GM18526 (cell line): ENCODE data around the gene NEFH.

Experiments
- POLR2A ChIP-seq: IDR thresholded peaks from 3 replicates; pipeline ENCODE4 v1.6.1; 2011; ENCODE audit not compliant: insufficient read length; ENCODE audit errors: extremely low read depth

NEFH gene

GRCh38 chr22:29511126-29511862 is 31.3 kb downstream of the NEFH start:
- TF ChIP-seq POLR2A: no peak

GRCh38 chr22:29512031-29512430 is 32.0 kb downstream of the NEFH start:
- no peak for TF ChIP-seq POLR2A

DNA sequence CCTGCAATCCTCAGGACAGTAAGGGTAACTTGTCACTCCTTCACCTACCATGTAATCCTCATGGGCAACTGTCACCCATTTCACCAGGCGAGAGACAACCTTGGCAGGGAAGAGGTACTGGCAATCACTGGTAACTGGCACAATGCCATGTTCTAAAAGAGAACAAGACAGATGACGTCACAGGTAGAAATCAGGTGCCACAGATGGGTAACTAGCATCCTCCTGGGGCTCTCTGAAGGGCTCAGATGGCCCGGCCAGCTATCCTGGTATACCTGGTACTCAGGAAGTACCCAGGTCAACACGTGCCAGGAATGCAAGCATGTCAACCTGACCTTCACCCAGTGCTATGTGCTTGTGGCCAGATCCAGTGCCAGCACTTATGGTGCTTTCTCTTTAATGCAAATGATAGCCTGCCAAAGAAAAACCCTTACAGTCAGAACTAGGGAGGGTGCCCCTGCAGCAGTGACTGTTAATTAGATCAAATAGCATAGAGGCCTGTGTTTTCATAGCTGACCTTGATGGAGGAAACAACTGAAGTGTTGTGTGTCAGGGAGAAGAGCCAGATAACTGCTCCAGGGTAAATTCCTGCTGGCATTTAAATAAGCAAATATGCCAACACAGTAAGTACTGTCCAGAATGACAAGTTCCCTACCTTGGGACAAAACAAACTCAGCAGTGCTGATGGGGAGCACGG is 37.3 kb downstream of the NEFH start:
- no peak for TF ChIP-seq POLR2A

- TF ChIP-seq POLR2A: no peak
Measured at GRCh38 chr22:29518427-29518826, 38.4 kb downstream of the NEFH start.

DNA sequence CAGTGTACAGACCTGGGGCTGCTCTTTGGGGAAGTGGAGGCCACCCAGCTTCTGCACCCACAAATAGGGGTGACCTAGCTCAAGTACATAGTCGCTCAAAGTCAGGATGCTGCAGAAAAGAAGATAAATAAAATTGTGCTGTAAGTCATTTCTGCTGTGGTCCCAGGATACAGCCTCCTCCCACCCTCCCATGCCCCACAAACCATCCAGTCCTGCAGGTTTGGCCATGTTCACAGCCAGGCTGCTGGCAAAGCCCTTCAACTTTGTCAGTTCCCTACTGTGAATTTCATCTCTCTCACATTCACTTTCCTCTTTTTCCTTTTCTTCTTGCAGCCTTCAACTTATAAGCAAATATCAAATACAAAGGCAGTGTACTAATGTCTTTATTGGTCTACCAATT is 40.0 kb downstream of the NEFH start:
- TF ChIP-seq POLR2A: no peak

DNA sequence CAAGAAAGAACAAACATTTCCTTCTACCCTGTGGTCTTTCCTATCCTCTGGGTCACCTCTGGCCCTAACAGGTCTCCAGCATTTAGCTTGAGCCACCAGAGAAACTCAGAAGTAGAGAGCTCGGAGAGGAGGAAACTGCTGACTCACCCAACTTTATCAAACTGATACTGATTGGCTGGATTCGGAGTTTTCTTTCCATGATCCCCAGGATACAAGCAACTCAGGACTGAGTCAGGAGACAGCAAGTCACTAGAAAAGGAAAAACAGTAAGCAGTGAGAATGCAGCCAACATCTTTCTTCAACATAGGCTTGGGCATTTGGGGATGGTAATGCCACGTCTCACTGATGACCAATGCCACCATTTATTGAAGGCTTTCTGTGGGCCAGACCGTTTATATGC is 40.8 kb downstream of the NEFH start:
- no peak for TF ChIP-seq POLR2A

- TF ChIP-seq POLR2A: no peak
Measured at GRCh38 chr22:29521526-29521925, 41.5 kb downstream of the NEFH start.

- TF ChIP-seq POLR2A: no peak
Measured at GRCh38 chr22:29523761-29524160, 43.7 kb downstream of the NEFH start.

- no peak for TF ChIP-seq POLR2A
Measured at GRCh38 chr22:29524442-29525191, 44.6 kb downstream of the NEFH start.

- no peak for TF ChIP-seq POLR2A
Measured at GRCh38 chr22:29528144-29528543, 48.1 kb downstream of the NEFH start.

DNA sequence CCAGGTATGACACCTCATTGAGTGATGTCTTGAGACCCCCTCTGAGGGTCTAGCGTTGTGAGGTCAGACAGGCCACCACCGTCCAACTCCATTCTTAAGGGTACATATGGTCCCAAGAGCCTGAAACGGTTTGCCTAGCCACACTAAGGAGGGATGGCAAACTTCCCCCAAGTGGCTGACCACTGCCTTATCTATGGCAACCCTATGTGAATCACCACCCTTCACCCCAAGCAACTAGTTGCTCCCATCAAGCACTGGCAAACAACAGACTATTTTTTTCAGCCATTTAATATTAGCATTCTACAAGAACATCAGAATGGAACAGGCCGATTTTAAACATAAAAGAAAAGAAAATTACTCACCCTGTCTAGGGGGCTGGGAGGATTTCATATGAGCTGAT is 50.7 kb downstream of the NEFH start:
- no peak for TF ChIP-seq POLR2A

- TF ChIP-seq POLR2A: no peak
Measured at GRCh38 chr22:29531419-29531818, 51.4 kb downstream of the NEFH start.

DNA sequence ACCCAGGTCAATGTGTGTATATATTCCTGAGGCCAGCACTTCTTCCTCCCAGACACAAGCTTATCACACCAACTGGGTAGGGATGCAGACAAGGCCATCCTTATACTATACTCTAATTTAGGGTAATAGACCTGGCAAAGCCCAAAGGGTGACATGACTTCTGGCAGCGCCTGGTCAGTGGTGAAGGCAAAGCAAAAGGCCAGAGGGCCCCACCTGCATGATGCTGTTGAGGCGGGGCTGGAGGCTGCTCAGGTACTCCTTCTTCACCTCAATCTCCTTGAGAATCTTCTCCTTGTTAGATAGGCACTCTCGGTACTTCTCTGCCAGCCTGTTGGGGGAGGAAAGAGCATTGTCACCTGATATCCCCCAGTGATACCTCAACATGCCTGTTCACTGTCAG is 56.4 kb downstream of the NEFH start:
- TF ChIP-seq POLR2A: no peak

- TF ChIP-seq POLR2A: no peak
Measured at GRCh38 chr22:29539105-29539504, 59.1 kb downstream of the NEFH start.
